HL-60 (cell line): ENCODE data around the gene AMN.

Experiments used
- DNase-seq, 2 experiments: peaks; one replicate each; pipeline ENCODE4 v3.0.0-alpha.2; 2010 to 2020; ENCODE audit warnings: low read depth in 1 of 2, low spot score in 1 of 2
- H3K27ac ChIP-seq: fragments of 250-450 bp; sonication (Bioruptor Pico); replicated peaks from 2 replicates; pipeline ENCODE4 v1.5.1; 2020; ENCODE audit warnings: mild to moderate bottlenecking, moderate library complexity
- H3K27me3 ChIP-seq: fragments of 250-450 bp; sonication (Bioruptor Pico); 2 replicates; pipeline ENCODE4 v1.5.1; 2021; ENCODE audit warnings: mild to moderate bottlenecking, moderate library complexity; ENCODE audit not compliant: insufficient read depth, poor library complexity, severe bottlenecking
- H3K4me3 ChIP-seq: replicated peaks from 2 replicates; pipeline ENCODE4 v1.5.1; 2011; ENCODE audit warnings: mild to moderate bottlenecking, control low read depth, low read length; ENCODE audit not compliant: insufficient read depth
- GABPA ChIP-seq: IDR thresholded peaks from 2 replicates; pipeline ENCODE4 v1.6.1; 2012; ENCODE audit warnings: low read depth
- POLR2AphosphoS5 ChIP-seq: IDR thresholded peaks from 2 replicates; pipeline ENCODE4 v1.6.1; 2012; ENCODE audit warnings: low read depth
- SPI1 ChIP-seq: IDR thresholded peaks from 2 replicates; pipeline ENCODE4 v1.6.1; 2012; ENCODE audit warnings: low read depth, mild to moderate bottlenecking, borderline replicate concordance
- TF ChIP-seq, protein P1 (sequence below): IDR thresholded peaks from one replicate; pipeline ENCODE4 v1.5.1; 2011; ENCODE audit warnings: low read length, control low read depth, inconsistent platforms; ENCODE audit not compliant: insufficient read depth
- TF ChIP-seq, protein P2 (sequence below): IDR thresholded peaks from 2 replicates; pipeline ENCODE4 v1.6.1; 2012; ENCODE audit warnings: low read depth; ENCODE audit not compliant: insufficient replicate concordance

Gene AMN

DNA sequence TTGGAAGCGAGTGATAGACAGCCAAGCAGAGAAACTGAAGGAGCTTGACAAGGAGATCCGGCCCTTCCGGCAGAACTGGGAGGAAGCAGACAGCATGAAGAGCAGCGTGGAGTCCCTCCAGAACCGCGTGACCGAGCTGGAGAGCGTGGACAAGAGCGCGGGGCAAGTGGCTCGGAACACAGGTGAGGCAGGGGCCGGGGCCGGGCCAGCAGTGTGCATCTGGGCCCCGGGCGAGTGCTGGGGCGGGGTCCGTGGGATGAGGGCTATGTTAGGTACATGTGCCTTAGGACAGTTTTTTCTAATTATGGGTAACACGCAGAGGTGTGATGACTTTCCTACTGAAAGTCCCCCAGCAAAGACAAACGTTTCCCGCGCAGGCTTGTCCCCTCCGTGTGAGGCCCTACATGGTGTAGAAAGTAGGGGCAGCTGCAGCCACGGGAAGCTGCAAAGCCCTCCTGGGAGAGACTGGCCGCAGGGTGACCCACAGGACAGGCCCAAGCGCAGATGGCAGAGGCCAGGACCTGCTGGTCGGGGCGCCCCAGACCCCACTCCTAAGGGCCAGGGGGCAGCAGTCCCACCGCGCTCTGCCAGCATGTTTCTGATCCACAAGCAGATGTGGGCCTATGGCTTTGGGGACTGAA lies 19.1 kb upstream of the AMN start:
- no peak overlapping the region for H3K4me3 ChIP-seq
- H3K27ac ChIP-seq: no peak overlapping the region
- no peak for DNase-seq

GRCh38 chr14:102903889-102904512 lies 18.5 kb upstream of the AMN start:
- DNase-seq: no peak
- Histone ChIP-seq H3K4me3 (no peak overlapping the region), H3K27ac (no peak overlapping the region), H3K27me3 (no peaks in the 10 kb centered on the region)
- no peak for TF ChIP-seq POLR2AphosphoS5
- TF ChIP-seq GABPA: no peak
- TF ChIP-seq, protein P1, sequence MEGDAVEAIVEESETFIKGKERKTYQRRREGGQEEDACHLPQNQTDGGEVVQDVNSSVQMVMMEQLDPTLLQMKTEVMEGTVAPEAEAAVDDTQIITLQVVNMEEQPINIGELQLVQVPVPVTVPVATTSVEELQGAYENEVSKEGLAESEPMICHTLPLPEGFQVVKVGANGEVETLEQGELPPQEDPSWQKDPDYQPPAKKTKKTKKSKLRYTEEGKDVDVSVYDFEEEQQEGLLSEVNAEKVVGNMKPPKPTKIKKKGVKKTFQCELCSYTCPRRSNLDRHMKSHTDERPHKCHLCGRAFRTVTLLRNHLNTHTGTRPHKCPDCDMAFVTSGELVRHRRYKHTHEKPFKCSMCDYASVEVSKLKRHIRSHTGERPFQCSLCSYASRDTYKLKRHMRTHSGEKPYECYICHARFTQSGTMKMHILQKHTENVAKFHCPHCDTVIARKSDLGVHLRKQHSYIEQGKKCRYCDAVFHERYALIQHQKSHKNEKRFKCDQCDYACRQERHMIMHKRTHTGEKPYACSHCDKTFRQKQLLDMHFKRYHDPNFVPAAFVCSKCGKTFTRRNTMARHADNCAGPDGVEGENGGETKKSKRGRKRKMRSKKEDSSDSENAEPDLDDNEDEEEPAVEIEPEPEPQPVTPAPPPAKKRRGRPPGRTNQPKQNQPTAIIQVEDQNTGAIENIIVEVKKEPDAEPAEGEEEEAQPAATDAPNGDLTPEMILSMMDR: no peak
- TF ChIP-seq, protein P2, sequence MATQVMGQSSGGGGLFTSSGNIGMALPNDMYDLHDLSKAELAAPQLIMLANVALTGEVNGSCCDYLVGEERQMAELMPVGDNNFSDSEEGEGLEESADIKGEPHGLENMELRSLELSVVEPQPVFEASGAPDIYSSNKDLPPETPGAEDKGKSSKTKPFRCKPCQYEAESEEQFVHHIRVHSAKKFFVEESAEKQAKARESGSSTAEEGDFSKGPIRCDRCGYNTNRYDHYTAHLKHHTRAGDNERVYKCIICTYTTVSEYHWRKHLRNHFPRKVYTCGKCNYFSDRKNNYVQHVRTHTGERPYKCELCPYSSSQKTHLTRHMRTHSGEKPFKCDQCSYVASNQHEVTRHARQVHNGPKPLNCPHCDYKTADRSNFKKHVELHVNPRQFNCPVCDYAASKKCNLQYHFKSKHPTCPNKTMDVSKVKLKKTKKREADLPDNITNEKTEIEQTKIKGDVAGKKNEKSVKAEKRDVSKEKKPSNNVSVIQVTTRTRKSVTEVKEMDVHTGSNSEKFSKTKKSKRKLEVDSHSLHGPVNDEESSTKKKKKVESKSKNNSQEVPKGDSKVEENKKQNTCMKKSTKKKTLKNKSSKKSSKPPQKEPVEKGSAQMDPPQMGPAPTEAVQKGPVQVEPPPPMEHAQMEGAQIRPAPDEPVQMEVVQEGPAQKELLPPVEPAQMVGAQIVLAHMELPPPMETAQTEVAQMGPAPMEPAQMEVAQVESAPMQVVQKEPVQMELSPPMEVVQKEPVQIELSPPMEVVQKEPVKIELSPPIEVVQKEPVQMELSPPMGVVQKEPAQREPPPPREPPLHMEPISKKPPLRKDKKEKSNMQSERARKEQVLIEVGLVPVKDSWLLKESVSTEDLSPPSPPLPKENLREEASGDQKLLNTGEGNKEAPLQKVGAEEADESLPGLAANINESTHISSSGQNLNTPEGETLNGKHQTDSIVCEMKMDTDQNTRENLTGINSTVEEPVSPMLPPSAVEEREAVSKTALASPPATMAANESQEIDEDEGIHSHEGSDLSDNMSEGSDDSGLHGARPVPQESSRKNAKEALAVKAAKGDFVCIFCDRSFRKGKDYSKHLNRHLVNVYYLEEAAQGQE: no peak
- TF ChIP-seq SPI1: no peak

More for the DNA sequence above, 19.1 kb upstream of the AMN start:
- H3K27me3 ChIP-seq: no peaks in the 10 kb centered on the region
- TF ChIP-seq, protein P2: no peak
- TF ChIP-seq SPI1 (no peak), POLR2AphosphoS5 (no peak), GABPA (no peak)
- TF ChIP-seq, protein P1: no peak

DNA sequence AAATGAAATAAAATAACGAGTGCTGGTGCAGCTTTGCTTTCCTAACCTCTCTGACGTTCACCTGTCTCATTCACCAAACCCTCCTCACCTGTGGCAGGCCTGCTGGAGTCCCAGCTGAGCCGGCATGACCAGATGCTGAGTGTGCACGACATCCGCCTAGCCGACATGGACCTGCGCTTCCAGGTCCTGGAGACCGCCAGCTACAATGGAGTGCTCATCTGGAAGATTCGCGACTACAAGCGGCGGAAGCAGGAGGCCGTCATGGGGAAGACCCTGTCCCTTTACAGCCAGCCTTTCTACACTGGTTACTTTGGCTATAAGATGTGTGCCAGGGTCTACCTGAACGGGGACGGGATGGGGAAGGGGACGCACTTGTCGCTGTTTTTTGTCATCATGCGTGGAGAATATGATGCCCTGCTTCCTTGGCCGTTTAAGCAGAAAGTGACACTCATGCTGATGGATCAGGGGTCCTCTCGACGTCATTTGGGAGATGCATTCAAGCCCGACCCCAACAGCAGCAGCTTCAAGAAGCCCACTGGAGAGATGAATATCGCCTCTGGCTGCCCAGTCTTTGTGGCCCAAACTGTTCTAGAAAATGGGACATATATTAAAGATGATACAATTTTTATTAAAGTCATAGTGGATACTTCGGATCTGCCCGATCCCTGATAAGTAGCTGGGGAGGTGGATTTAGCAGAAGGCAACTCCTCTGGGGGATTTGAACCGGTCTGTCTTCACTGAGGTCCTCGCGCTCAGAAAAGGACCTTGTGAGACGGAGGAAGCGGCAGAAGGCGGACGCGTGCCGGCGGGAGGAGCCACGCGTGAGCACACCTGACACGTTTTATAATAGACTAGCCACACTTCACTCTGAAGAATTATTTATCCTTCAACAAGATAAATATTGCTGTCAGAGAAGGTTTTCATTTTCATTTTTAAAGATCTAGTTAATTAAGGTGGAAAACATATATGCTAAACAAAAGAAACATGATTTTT lies 17.1 kb upstream of the AMN start:
- no peak overlapping the region for H3K4me3 ChIP-seq
- no peaks in the 10 kb centered on the region for H3K27me3 ChIP-seq
- DNase-seq: no peak
- TF ChIP-seq, protein P2: no peak
- TF ChIP-seq SPI1 (no peak), GABPA (no peak), POLR2AphosphoS5 (no peak)
- TF ChIP-seq, protein P1: no peak
- no peak overlapping the region for H3K27ac ChIP-seq
